ENCODE measurements around the gene OSBPL10. TPM values are rescaled to one million over a fixed set of nuclear protein-coding genes. Genes with fewer than 3 reads are reported as not detected.

Gene OSBPL10
- total RNA-seq, 1 experiment from 2014 or later, result 172 TPM

- Mint-ChIP-seq H3K36me3 (ENCODE audit: insufficient read depth, unreplicated experiment) (peaks cover 5% of the 10 kb centered on the region), H3K9me3 (ENCODE audit: unreplicated experiment) (no peaks in the 10 kb centered on the region), H3K4me1 (ENCODE audit: insufficient read depth, unreplicated experiment) (peaks cover 37% of the 10 kb centered on the region), H3K27ac (ENCODE audit: low read depth, unreplicated experiment) (peak overlapping the region; percentile 60), H3K4me3 (ENCODE audit: unreplicated experiment) (peak overlapping the region; percentile 7), H3K27me3 (ENCODE audit: insufficient read depth, unreplicated experiment) (no peaks in the 10 kb centered on the region)
- POLR2A ChIA-PET, result interaction anchor here (1.0 to 2.9 kb wide), 5 partner anchors 9 to 81 kb away, joined by 3 to 24 read pairs (median 6); partner anchors contain the start of gene ZNF860
- no peak for TF ChIP-seq CTCF (IDR thresholded peaks at IDR 0.05; ENCODE audit: unreplicated experiment)
- no peak for DNase-seq (ENCODE audit: unreplicated experiment)
- BruUV-seq (replicated peaks), result no TSS peak
- CTCF ChIA-PET, result interaction anchor here (0.6 to 2.0 kb wide), 4 partner anchors 9 to 47 kb away, joined by 3 to 5 read pairs (median 4); no protein-coding TSS in a partner anchor
- intact Hi-C loops (cut with micrococcal nuclease), result no loop called here
These were observed 80.5 kb downstream of the OSBPL10 start for GRCh38 chr3:31900583-31900982.

GRCh38 chr3:31896648-31897433, 84.2 kb downstream of the OSBPL10 start:
- no TSS peak for BruUV-seq (replicated peaks)
- ChIA-PET POLR2A (interaction anchor here (0.9 to 10.8 kb wide), 5 partner anchors 10 to 209 kb away, joined by 3 to 156 read pairs (median 3); partner anchors contain the start of gene GPD1L), CTCF (interaction anchor here (0.7 to 1.6 kb wide), 3 partner anchors 13 to 172 kb away, joined by 3 to 4 read pairs (median 4); no protein-coding TSS in a partner anchor)
- H3K27ac Mint-ChIP-seq (ENCODE audit: low read depth, unreplicated experiment), result peak overlapping the region; percentile 32
- no peaks in the 10 kb centered on the region for H3K9me3 Mint-ChIP-seq (ENCODE audit: unreplicated experiment)
- no peak for DNase-seq (ENCODE audit: unreplicated experiment)
- H3K36me3 Mint-ChIP-seq (ENCODE audit: insufficient read depth, unreplicated experiment), result peaks cover 15% of the 10 kb centered on the region
- intact Hi-C loops (cut with micrococcal nuclease), result no loop called here
- no peaks in the 10 kb centered on the region for H3K27me3 Mint-ChIP-seq (ENCODE audit: insufficient read depth, unreplicated experiment)
- peaks cover 54% of the 10 kb centered on the region for H3K4me1 Mint-ChIP-seq (ENCODE audit: insufficient read depth, unreplicated experiment)
- no peak overlapping the region for H3K4me3 Mint-ChIP-seq (ENCODE audit: unreplicated experiment)
- TF ChIP-seq CTCF (IDR thresholded peaks at IDR 0.05; ENCODE audit: unreplicated experiment), result no peak

GRCh38 chr3:31896026-31896425, 85.0 kb downstream of the OSBPL10 start:
- no TSS peak for BruUV-seq (replicated peaks)
- no peak for TF ChIP-seq CTCF (IDR thresholded peaks at IDR 0.05; ENCODE audit: unreplicated experiment)
- Mint-ChIP-seq H3K4me3 (ENCODE audit: unreplicated experiment) (no peak overlapping the region), H3K36me3 (ENCODE audit: insufficient read depth, unreplicated experiment) (peaks cover 12% of the 10 kb centered on the region), H3K4me1 (ENCODE audit: insufficient read depth, unreplicated experiment) (peaks cover 55% of the 10 kb centered on the region), H3K27ac (ENCODE audit: low read depth, unreplicated experiment) (no peak overlapping the region), H3K9me3 (ENCODE audit: unreplicated experiment) (no peaks in the 10 kb centered on the region), H3K27me3 (ENCODE audit: insufficient read depth, unreplicated experiment) (no peaks in the 10 kb centered on the region)
- ChIA-PET CTCF (interaction anchor here (1.2 to 2.0 kb wide), 3 partner anchors 7 to 13 kb away, joined by 4 read pairs; no protein-coding TSS in a partner anchor), POLR2A (interaction anchor here (0.5 to 10.8 kb wide), 7 partner anchors 10 to 101 kb away, joined by 3 to 156 read pairs (median 3); no protein-coding TSS in a partner anchor)
- DNase-seq (ENCODE audit: unreplicated experiment), result no peak
- intact Hi-C loops (cut with micrococcal nuclease), result no loop called here

- no peak for DNase-seq (ENCODE audit: unreplicated experiment)
- Mint-ChIP-seq H3K27ac (ENCODE audit: low read depth, unreplicated experiment) (peak overlapping the region; percentile 49), H3K27me3 (ENCODE audit: insufficient read depth, unreplicated experiment) (no peaks in the 10 kb centered on the region), H3K9me3 (ENCODE audit: unreplicated experiment) (no peaks in the 10 kb centered on the region), H3K36me3 (ENCODE audit: insufficient read depth, unreplicated experiment) (peaks cover 10% of the 10 kb centered on the region), H3K4me1 (ENCODE audit: insufficient read depth, unreplicated experiment) (peaks cover 56% of the 10 kb centered on the region), H3K4me3 (ENCODE audit: unreplicated experiment) (no peak overlapping the region)
- no TSS peak for BruUV-seq (replicated peaks)
- intact Hi-C loops (cut with micrococcal nuclease), result no loop called here
- ChIA-PET CTCF (interaction anchor here (0.6 to 2.0 kb wide), 4 partner anchors 8 to 98 kb away, joined by 3 to 4 read pairs (median 4); no protein-coding TSS in a partner anchor), POLR2A (interaction anchor here (0.7 to 10.8 kb wide), 3 partner anchors 15 to 101 kb away, joined by 3 to 156 read pairs (median 3); no protein-coding TSS in a partner anchor)
- TF ChIP-seq CTCF (IDR thresholded peaks at IDR 0.05; ENCODE audit: unreplicated experiment), result no peak
These were observed 85.6 kb downstream of the OSBPL10 start for GRCh38 chr3:31895471-31895870.

All from MCF 10A (cell line).